PC-3 (cell line): Measurements from ENCODE around the gene PRPF31. TPM values are rescaled to one million over a fixed set of nuclear protein-coding genes. Genes with fewer than 3 reads are reported as not detected.
"Not testable (repeated sequence)": the region's sequence is repeated elsewhere in the genome, so short reads cannot be mapped to it uniquely, and the experiment has no call there.

Experiments
- ATAC-seq: fragments of 200-7000 bp; cut with Tn5 transposase; 2 replicates; pipeline ENCODE4 v1.9.1; 2020; ENCODE audit warnings: mild to moderate bottlenecking, moderate library complexity
- BruUV-seq: library from RNA; stranded (reverse); fragments of 400-500 nt; replicated peaks from 2 replicates; lab custom pipeline; 2021; lab: Mats Ljungman, UMichigan
- CTCF ChIA-PET: fragments of 300-600 bp; sonication (Branson Sonifier 250); formaldehyde crosslinking; loops from one replicate; lab custom pipeline; 2022; ENCODE audit warnings: antibody characterized with exemption; lab: Charles Lee
- POLR2A ChIA-PET: fragments of 300-600 bp; sonication (Branson Sonifier 250); formaldehyde crosslinking; loops from one replicate; lab custom pipeline; 2022; ENCODE audit warnings: antibody characterized with exemption; ENCODE audit not compliant: unreplicated experiment; lab: Charles Lee
- DNase-seq: peaks from one replicate; pipeline ENCODE4 v3.0.0-alpha.2; 2015
- H2AFZ ChIP-seq: fragments of 300-600 bp; sonication (generic); 2 replicates; pipeline ENCODE4 v1.6.0; 2016; ENCODE audit warnings: antibody characterized with exemption, low read length
- H3F3A ChIP-seq: fragments of 300-600 bp; sonication (generic); one replicate; pipeline ENCODE4 v1.6.0; 2017; ENCODE audit warnings: antibody characterized with exemption, low read length, control low read depth, mild to moderate bottlenecking; ENCODE audit not compliant: unreplicated experiment
- H3K27ac ChIP-seq: fragments of 300-600 bp; sonication (generic); 2 replicates; pipeline ENCODE4 v1.5.1; 2016; ENCODE audit warnings: mild to moderate bottlenecking, low read length
- H3K27me3 ChIP-seq: fragments of 300-600 bp; sonication (generic); 2 replicates; pipeline ENCODE4 v1.6.1; 2016; ENCODE audit warnings: low read length, mixed read lengths
- H3K36me3 ChIP-seq: fragments of 300-600 bp; sonication (generic); 2 replicates; pipeline ENCODE4 v1.6.1; 2016; ENCODE audit warnings: low read depth, mixed run types, low read length, mixed read lengths
- H3K4me1 ChIP-seq: fragments of 300-600 bp; sonication (generic); 2 replicates; pipeline ENCODE4 v1.5.1; 2016; ENCODE audit warnings: low read length; ENCODE audit not compliant: insufficient read depth
- H3K4me2 ChIP-seq: fragments of 300-600 bp; sonication (generic); 2 replicates; pipeline ENCODE4 v1.6.0; 2016; ENCODE audit warnings: low read length
- H3K4me3 ChIP-seq: fragments of 300-600 bp; sonication (generic); 2 replicates; pipeline ENCODE4 v1.5.1; 2016; ENCODE audit warnings: mild to moderate bottlenecking, low read length, mixed read lengths
- H3K79me2 ChIP-seq: fragments of 300-600 bp; sonication (generic); 2 replicates; pipeline ENCODE4 v1.6.1; 2017; ENCODE audit warnings: low read length, mixed read lengths
- H3K9ac ChIP-seq: fragments of 300-600 bp; sonication (generic); 2 replicates; pipeline ENCODE4 v1.6.0; 2016; ENCODE audit warnings: mild to moderate bottlenecking, low read length
- H3K9me2 ChIP-seq: fragments of 300-600 bp; sonication (generic); replicated peaks from 2 replicates; pipeline ENCODE4 v1.6.1; 2016; ENCODE audit warnings: mixed run types, low read length, mixed read lengths
- H3K9me3 ChIP-seq: fragments of 300-600 bp; sonication (generic); 2 replicates; pipeline ENCODE4 v1.6.1; 2016; ENCODE audit warnings: low read length, mixed read lengths
- H4K20me1 ChIP-seq: fragments of 300-600 bp; sonication (generic); 2 replicates; pipeline ENCODE4 v1.6.1; 2016; ENCODE audit warnings: low read length, mixed read lengths
- EZH2 ChIP-seq: fragments of 300-600 bp; sonication (generic); IDR thresholded peaks from one replicate; pipeline ENCODE4 v1.6.1; 2017; ENCODE audit warnings: antibody characterized with exemption, mild to moderate bottlenecking, low read length; ENCODE audit not compliant: unreplicated experiment
- EZH2phosphoT487 ChIP-seq: fragments of 300-600 bp; sonication (generic); IDR thresholded peaks from 2 replicates; pipeline ENCODE4 v1.6.1; 2018; ENCODE audit warnings: mild to moderate bottlenecking, antibody characterized with exemption, low read length, borderline replicate concordance
- intact Hi-C: fragments of 100-400 bp; cut with micrococcal nuclease; formaldehyde crosslinking; loops from 2 replicates; pipeline ENCODE4 v1.9.0; 2023
- total RNA-seq: library from RNA; depleted of rRNA; stranded (reverse); fragments of >200 nt; gene quantifications from 2 replicates; pipeline ENCODE4 v1.2.3, GENCODE V29; 2014
- TF ChIP-seq, protein P1 (sequence below): fragments of 300-600 bp; sonication (generic); conservative IDR thresholded peaks from 2 replicates; pipeline ENCODE4 v1.5.1; 2017; ENCODE audit warnings: antibody characterized with exemption, low read depth, mild to moderate bottlenecking, low read length

PRPF31 gene
- total RNA-seq, 1 experiment from 2014 or later, result 170 TPM

GRCh38 chr19:54171736-54172431, 56.3 kb downstream of the PRPF31 start:
- CTCF ChIA-PET, H3K9me3 ChIP-seq, H4K20me1 ChIP-seq, H3K9me2 ChIP-seq, BruUV-seq, H3K27ac ChIP-seq, H3F3A ChIP-seq, H3K27me3 ChIP-seq, H2AFZ ChIP-seq, H3K36me3 ChIP-seq, ATAC-seq, H3K79me2 ChIP-seq: not testable (repeated sequence)
- intact Hi-C loops, result loop anchor here (2.0 kb wide), 1 partner anchor 17 kb away; the partner anchor contains the start of gene MBOAT7
- Histone ChIP-seq H3K4me2 (peak overlapping the region; percentile 82), H3K9ac (peak overlapping the region; percentile 3; the same call in 1 of the 2 replicates), H3K4me1 (peaks cover 10% of the 10 kb centered on the region; the same call in 1 of the 2 replicates), H3K4me3 (peak overlapping the region; percentile 65)
- TF ChIP-seq, protein P1, sequence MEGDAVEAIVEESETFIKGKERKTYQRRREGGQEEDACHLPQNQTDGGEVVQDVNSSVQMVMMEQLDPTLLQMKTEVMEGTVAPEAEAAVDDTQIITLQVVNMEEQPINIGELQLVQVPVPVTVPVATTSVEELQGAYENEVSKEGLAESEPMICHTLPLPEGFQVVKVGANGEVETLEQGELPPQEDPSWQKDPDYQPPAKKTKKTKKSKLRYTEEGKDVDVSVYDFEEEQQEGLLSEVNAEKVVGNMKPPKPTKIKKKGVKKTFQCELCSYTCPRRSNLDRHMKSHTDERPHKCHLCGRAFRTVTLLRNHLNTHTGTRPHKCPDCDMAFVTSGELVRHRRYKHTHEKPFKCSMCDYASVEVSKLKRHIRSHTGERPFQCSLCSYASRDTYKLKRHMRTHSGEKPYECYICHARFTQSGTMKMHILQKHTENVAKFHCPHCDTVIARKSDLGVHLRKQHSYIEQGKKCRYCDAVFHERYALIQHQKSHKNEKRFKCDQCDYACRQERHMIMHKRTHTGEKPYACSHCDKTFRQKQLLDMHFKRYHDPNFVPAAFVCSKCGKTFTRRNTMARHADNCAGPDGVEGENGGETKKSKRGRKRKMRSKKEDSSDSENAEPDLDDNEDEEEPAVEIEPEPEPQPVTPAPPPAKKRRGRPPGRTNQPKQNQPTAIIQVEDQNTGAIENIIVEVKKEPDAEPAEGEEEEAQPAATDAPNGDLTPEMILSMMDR, result 0 out of 2 replicates have a peak, but pooled peaks have one; percentile 11
- DNase-seq, result peak; percentile 1
- POLR2A ChIA-PET, result interaction anchor here (0.6 kb wide), 1 partner anchor 18 kb away, joined by 3 read pairs; the partner anchor contains the start of gene MBOAT7

- Histone ChIP-seq H3K4me3 (peak within 1 kb of the TSS; percentile 65), H3K36me3 (no peaks in the 10 kb centered on the region), H3K9ac (peak within 1 kb of the TSS; percentile 65), H3K27me3 (no peaks in the 10 kb centered on the region), H3K4me1 (peaks cover 10% of the 10 kb centered on the region; the same call in 1 of the 2 replicates), H3K79me2 (no peaks in the 10 kb centered on the region), H3K9me3 (no peaks in the 10 kb centered on the region), H4K20me1 (no peaks in the 10 kb centered on the region), H2AFZ (peak within 1 kb of the TSS; percentile 45), H3F3A (no peaks in the 10 kb centered on the region), H3K9me2 (no peaks in the 10 kb centered on the region), H3K27ac (peak within 1 kb of the TSS; percentile 43), H3K4me2 (peak within 1 kb of the TSS; percentile 82)
- ChIA-PET CTCF (interaction anchor here (1.0 kb wide), 2 partner anchors 16 to 17 kb away, joined by 3 to 4 read pairs; partner anchors contain the start of gene MBOAT7), POLR2A (interaction anchor here (0.5 to 1.3 kb wide), 3 partner anchors 17 to 112 kb away, joined by 3 to 19 read pairs (median 6); partner anchors contain the start of gene MBOAT7)
- BruUV-seq, result no TSS peak
- peak; percentile 83 for ATAC-seq
- no peak for TF ChIP-seq EZH2
- TF ChIP-seq, protein P1, result peak; percentile 62
- no peak for TF ChIP-seq EZH2phosphoT487
- intact Hi-C loops, result loop anchor here (2.0 kb wide), 1 partner anchor 16 kb away; the partner anchor contains the start of gene MBOAT7
- DNase-seq, result peak; percentile 93
Measured at GRCh38 chr19:54172471-54173358, 57.2 kb downstream of the PRPF31 start, which contains the start of gene TMC4. TMC4 (minus strand) TSS chr19:54173160; CDS start chr19:54173117, 43 bp downstream.
